ENCODE data around the gene JMY.

JMY gene, protein sequence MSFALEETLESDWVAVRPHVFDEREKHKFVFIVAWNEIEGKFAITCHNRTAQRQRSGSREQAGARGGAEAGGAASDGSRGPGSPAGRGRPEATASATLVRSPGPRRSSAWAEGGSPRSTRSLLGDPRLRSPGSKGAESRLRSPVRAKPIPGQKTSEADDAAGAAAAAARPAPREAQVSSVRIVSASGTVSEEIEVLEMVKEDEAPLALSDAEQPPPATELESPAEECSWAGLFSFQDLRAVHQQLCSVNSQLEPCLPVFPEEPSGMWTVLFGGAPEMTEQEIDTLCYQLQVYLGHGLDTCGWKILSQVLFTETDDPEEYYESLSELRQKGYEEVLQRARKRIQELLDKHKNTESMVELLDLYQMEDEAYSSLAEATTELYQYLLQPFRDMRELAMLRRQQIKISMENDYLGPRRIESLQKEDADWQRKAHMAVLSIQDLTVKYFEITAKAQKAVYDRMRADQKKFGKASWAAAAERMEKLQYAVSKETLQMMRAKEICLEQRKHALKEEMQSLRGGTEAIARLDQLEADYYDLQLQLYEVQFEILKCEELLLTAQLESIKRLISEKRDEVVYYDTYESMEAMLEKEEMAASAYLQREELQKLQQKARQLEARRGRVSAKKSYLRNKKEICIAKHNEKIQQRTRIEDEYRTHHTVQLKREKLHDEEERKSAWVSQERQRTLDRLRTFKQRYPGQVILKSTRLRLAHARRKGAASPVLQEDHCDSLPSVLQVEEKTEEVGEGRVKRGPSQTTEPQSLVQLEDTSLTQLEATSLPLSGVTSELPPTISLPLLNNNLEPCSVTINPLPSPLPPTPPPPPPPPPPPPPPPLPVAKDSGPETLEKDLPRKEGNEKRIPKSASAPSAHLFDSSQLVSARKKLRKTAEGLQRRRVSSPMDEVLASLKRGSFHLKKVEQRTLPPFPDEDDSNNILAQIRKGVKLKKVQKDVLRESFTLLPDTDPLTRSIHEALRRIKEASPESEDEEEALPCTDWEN

DNA sequence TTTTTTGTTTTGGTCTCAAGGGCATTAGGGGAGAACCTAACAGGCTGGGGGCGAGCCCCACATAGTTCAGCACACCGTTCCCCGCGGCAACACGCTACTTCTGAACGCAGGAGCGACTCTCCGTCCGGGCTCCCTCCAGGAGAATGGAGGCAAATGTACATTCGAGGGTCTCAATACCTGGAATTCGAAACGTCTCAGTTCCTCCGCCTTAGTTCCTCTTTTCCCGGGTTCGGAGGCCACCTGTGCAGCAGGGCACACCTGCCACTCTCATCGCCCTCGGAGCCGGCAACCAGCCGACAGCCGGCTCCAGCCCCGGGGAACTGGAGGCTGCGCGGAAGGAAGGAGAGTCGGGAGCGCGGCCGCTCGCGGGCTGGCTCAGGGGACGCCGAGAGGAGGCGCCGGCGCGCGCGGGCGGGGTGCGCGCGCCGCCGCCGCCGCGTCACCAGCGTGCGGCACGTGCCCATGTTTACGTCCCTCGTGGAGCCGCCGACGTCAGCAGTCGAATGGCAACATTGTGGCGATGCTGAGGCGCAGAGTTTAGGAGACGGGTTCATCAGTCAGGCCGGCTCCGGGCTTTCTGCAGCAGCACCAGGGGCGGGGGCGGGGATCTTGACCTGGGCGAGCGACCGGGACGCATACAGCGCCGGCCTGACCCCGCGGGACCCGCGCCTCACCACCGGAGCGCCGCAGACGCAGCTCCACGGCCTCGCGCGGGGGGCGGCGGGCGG is at the start of gene JMY:
Gene JMY, plus strand, starts transcription at position 498 of the 728 bp plus-strand sequence. CDS start 520 bp downstream, outside the sequence.
- no peak for DNase-seq (ENCODE audit: low read depth)
- H3K4me3 ChIP-seq (ENCODE audit: low read depth, low read length) = peak within 1 kb of the TSS; percentile 91
- TF ChIP-seq CTCF (IDR thresholded peaks at IDR 0.05; ENCODE audit: low read depth, low read length, missing control alignments) = no peak

DNA sequence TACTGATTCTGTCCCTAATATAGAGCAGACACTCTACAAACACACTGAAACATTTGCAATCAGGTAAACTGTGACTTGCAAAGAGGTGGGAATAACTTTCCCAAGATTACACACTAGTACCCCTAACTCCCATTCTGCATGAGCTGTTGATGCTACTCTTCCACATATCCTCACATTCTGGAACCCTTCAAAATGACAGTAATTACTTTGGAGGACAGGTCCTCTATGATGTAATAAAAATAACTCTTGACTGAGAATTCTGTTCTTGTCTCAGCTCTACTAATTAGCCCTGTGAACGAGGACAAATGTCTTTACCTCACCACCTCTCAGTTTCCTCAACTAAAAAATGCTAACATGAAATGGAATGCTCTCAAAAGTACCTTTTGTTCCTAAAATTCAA is 49.5 kb upstream of the JMY start:
- no peak for DNase-seq (ENCODE audit: low read depth)
- no peak for TF ChIP-seq CTCF (IDR thresholded peaks at IDR 0.05; ENCODE audit: low read depth, low read length, missing control alignments)
- no peak overlapping the region for H3K4me3 ChIP-seq (ENCODE audit: low read depth, low read length)

- DNase-seq (ENCODE audit: low read depth) = no peak
- TF ChIP-seq CTCF (IDR thresholded peaks at IDR 0.05; ENCODE audit: low read depth, low read length, missing control alignments) = no peak
- no peak overlapping the region for H3K4me3 ChIP-seq (ENCODE audit: low read depth, low read length)
These were observed 46.3 kb upstream of the JMY start for GRCh38 chr5:79189439-79190234.

DNA sequence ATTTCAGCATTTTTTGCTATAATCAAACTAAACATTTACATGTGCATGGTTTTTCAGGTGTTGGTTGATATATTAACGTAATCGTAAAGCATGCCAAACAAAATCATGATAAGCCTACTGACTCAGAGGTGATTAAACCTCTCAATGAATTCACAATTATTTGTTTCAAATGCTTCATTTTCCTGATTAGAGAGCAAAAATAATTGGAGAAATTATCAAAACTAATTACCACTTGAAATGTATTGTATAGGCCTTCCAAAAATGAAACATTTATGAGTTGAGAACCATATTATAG is 45.7 kb upstream of the JMY start:
- H3K4me3 ChIP-seq (ENCODE audit: low read depth, low read length) = no peak overlapping the region
- DNase-seq (ENCODE audit: low read depth) = no peak
- no peak for TF ChIP-seq CTCF (IDR thresholded peaks at IDR 0.05; ENCODE audit: low read depth, low read length, missing control alignments)

GRCh38 chr5:79191457-79191856 is 44.5 kb upstream of the JMY start:
- no peak for DNase-seq (ENCODE audit: low read depth)
- H3K4me3 ChIP-seq (ENCODE audit: low read depth, low read length) = no peak overlapping the region
- TF ChIP-seq CTCF (IDR thresholded peaks at IDR 0.05; ENCODE audit: low read depth, low read length, missing control alignments) = no peak

GRCh38 chr5:79193643-79194042 is 42.3 kb upstream of the JMY start:
- no peak for DNase-seq (ENCODE audit: low read depth)
- no peak for TF ChIP-seq CTCF (IDR thresholded peaks at IDR 0.05; ENCODE audit: low read depth, low read length, missing control alignments)
- H3K4me3 ChIP-seq (ENCODE audit: low read depth, low read length) = no peak overlapping the region

Measured in GM12864 (cell line).